H1 (cell line): ENCODE data around the gene STX16. TPM values are rescaled to one million over a fixed set of nuclear protein-coding genes. Genes with fewer than 3 reads are reported as not detected.
A peak's percentile ranks its signal among the peaks of the same experiment; 100 is the strongest.

Experiments used
- CTCF ChIA-PET: fragments of 300-600 bp; sonication (Branson Sonifier 250); formaldehyde crosslinking; loops from one replicate; lab custom pipeline; 2021; ENCODE audit not compliant: partially characterized antibody; lab: Charles Lee
- POLR2A ChIA-PET: fragments of 300-600 bp; sonication (Branson Sonifier 250); formaldehyde crosslinking; loops from one replicate; lab custom pipeline; 2021; ENCODE audit warnings: inconsistent platforms; ENCODE audit not compliant: partially characterized antibody; lab: Charles Lee
- DNase-seq, 2 experiments: peaks; one replicate each; pipeline versions ENCODE4 v3.0.0 to v3.0.0-alpha.2; 2010 to 2022; ENCODE audit warnings: low spot score in 2 of 2, low read depth in 1 of 2, mixed read lengths in 1 of 2
- FAIRE-seq: peaks from 2 replicates; lab custom pipeline; 2011; peaks lifted over from hg19 to GRCh38; lab: Jason Lieb, UNC
- H2AFZ ChIP-seq: 2 replicates; pipeline ENCODE4 v1.8.1; 2012; ENCODE audit warnings: low read length, inconsistent platforms
- H2AK5ac ChIP-seq: 2 replicates; pipeline ENCODE4 v1.6.1; 2013; ENCODE audit warnings: low read depth, low read length
- H2BK120ac ChIP-seq: replicated peaks from 2 replicates; pipeline ENCODE3; 2013; ENCODE audit warnings: low read depth, low read length, inconsistent platforms
- H2BK12ac ChIP-seq: 2 replicates; pipeline ENCODE4 v1.6.1; 2013; ENCODE audit warnings: low read depth, low read length
- H2BK15ac ChIP-seq: 2 replicates; pipeline ENCODE4 v1.6.1; 2013; ENCODE audit warnings: low read length
- H2BK20ac ChIP-seq: 2 replicates; pipeline ENCODE4 v1.6.1; 2013; ENCODE audit warnings: low read length
- H2BK5ac ChIP-seq: 2 replicates; pipeline ENCODE4 v1.6.1; 2013; ENCODE audit warnings: low read depth, low read length
- H3K14ac ChIP-seq: 2 replicates; pipeline ENCODE4 v1.6.1; 2013; ENCODE audit warnings: inconsistent platforms; ENCODE audit not compliant: insufficient read length
- H3K18ac ChIP-seq: 2 replicates; pipeline ENCODE4 v1.6.1; 2013; ENCODE audit warnings: low read length; ENCODE audit errors: extremely low read depth
- H3K23ac ChIP-seq: 2 replicates; pipeline ENCODE4 v1.6.1; 2013; ENCODE audit warnings: inconsistent platforms; ENCODE audit not compliant: insufficient read length
- H3K23me2 ChIP-seq: 2 replicates; pipeline ENCODE4 v1.6.1; 2013; ENCODE audit warnings: low read depth, low read length
- H3K27ac ChIP-seq: 2 replicates; pipeline ENCODE4 v1.6.1; 2011; ENCODE audit warnings: low read depth, low read length, inconsistent platforms
- H3K27me3 ChIP-seq, 4 experiments: replicated peaks in 1 of 4; 1 replicate in 1 of 4; 2 replicates in 3 of 4; pipeline versions ENCODE4 v1.6.1 to v1.8.1; 2011 to 2013; ENCODE audit warnings: low read length in 3 of 4, mild to moderate bottlenecking in 3 of 4, inconsistent platforms in 2 of 4, mixed read lengths in 2 of 4, moderate library complexity in 1 of 4; ENCODE audit not compliant: control insufficient read depth in 3 of 4, insufficient read depth in 3 of 4; ENCODE audit errors: extremely low read depth in 1 of 4
- H3K36me3 ChIP-seq, 4 experiments: 2 replicates each; pipeline versions ENCODE4 v1.6.1 to v1.8.1; 2011 to 2013; ENCODE audit warnings: mild to moderate bottlenecking in 4 of 4, low read length in 3 of 4, moderate library complexity in 2 of 4, control low read depth in 1 of 4, inconsistent platforms in 1 of 4; ENCODE audit not compliant: insufficient read depth in 4 of 4, control insufficient read depth in 2 of 4
- H3K4ac ChIP-seq: replicated peaks from 2 replicates; pipeline ENCODE3; 2013; ENCODE audit warnings: low read length, low read depth, mixed read lengths, inconsistent platforms; ENCODE audit not compliant: insufficient read length
- H3K4me1 ChIP-seq, 4 experiments: replicated peaks in 1 of 4; 1 replicate in 1 of 4; 2 replicates in 3 of 4; pipeline versions ENCODE4 v1.6.1 to v1.8.1; 2011 to 2013; ENCODE audit warnings: low read length in 3 of 4, inconsistent platforms in 2 of 4, mixed read lengths in 1 of 4; ENCODE audit not compliant: insufficient read depth in 4 of 4, control insufficient read depth in 3 of 4
- H3K4me2 ChIP-seq, 2 experiments: 2 replicates each; pipeline versions ENCODE4 v1.6.1 to v1.8.1; 2011 to 2013; ENCODE audit warnings: low read depth in 2 of 2, low read length in 2 of 2, control low read depth in 1 of 2, inconsistent platforms in 1 of 2, mild to moderate bottlenecking in 1 of 2; ENCODE audit not compliant: insufficient read depth in 1 of 2
- H3K4me3 ChIP-seq, 4 experiments: fragments of 200-600, 300-600 bp in 1 of 4; sonication (generic), shearing (Covaris generic), sonication (Bioruptor Twin) in 1 of 4; 2 replicates each; pipeline versions ENCODE4 v1.5.1 to v1.8.1; 2011 to 2016; ENCODE audit warnings: low read length in 4 of 4, low read depth in 3 of 4, control low read depth in 2 of 4, inconsistent platforms in 2 of 4, mild to moderate bottlenecking in 2 of 4, mixed read lengths in 1 of 4, moderate library complexity in 1 of 4; ENCODE audit not compliant: insufficient read depth in 2 of 4; ENCODE audit errors: extremely low read depth in 1 of 4
- H3K56ac ChIP-seq: replicated peaks from 2 replicates; pipeline ENCODE3; 2013; ENCODE audit warnings: low read depth, mild to moderate bottlenecking, mixed read lengths, low read length, inconsistent platforms; ENCODE audit not compliant: insufficient read length
- H3K79me1 ChIP-seq: 2 replicates; pipeline ENCODE4 v1.6.1; 2013; ENCODE audit warnings: low read depth, low read length, control low read depth
- H3K79me2 ChIP-seq, 2 experiments: 2 replicates each; pipeline versions ENCODE4 v1.6.1 to v1.8.1; 2012 to 2013; ENCODE audit warnings: low read length in 2 of 2, mild to moderate bottlenecking in 2 of 2, inconsistent platforms in 1 of 2; ENCODE audit not compliant: insufficient read depth in 2 of 2, control insufficient read depth in 1 of 2
- H3K9ac ChIP-seq, 4 experiments: replicated peaks in 1 of 4; 1 replicate in 1 of 4; 2 replicates in 3 of 4; pipeline versions ENCODE4 v1.6.1 to v1.8.1; 2011 to 2013; ENCODE audit warnings: low read depth in 3 of 4, low read length in 3 of 4, control low read depth in 2 of 4, mild to moderate bottlenecking in 2 of 4, moderate library complexity in 2 of 4, inconsistent platforms in 1 of 4; ENCODE audit errors: extremely low read depth in 1 of 4
- H3K9me3 ChIP-seq, 2 experiments: 2 replicates each; pipeline versions ENCODE4 v1.6.1 to v1.8.1; 2012 to 2013; ENCODE audit warnings: mild to moderate bottlenecking in 2 of 2, moderate library complexity in 2 of 2, control low read depth in 1 of 2, inconsistent platforms in 1 of 2, low read depth in 1 of 2, low read length in 1 of 2, mixed read lengths in 1 of 2; ENCODE audit not compliant: insufficient read depth in 2 of 2
- H4K20me1 ChIP-seq, 2 experiments: replicated peaks in 1 of 2; 2 replicates each; pipeline versions ENCODE3 to v1.8.1; 2011 to 2013; ENCODE audit warnings: inconsistent platforms in 2 of 2, low read length in 2 of 2, mild to moderate bottlenecking in 1 of 2; ENCODE audit not compliant: insufficient read depth in 2 of 2, control insufficient read depth in 1 of 2
- H4K5ac ChIP-seq: 2 replicates; pipeline ENCODE4 v1.6.1; 2013; ENCODE audit warnings: low read length, low read depth, mixed read lengths, inconsistent platforms; ENCODE audit not compliant: insufficient read length
- H4K8ac ChIP-seq: 2 replicates; pipeline ENCODE4 v1.8.0; 2013; ENCODE audit warnings: mild to moderate bottlenecking, moderate library complexity, low read length, inconsistent platforms; ENCODE audit not compliant: insufficient read depth; ENCODE audit errors: extremely low read depth
- H4K91ac ChIP-seq: replicated peaks from 2 replicates; pipeline ENCODE3; 2013; ENCODE audit warnings: low read length, mixed read lengths, inconsistent platforms; ENCODE audit not compliant: insufficient read length
- ATF3 ChIP-seq: IDR thresholded peaks from 2 replicates; pipeline ENCODE4 v1.6.1; 2011; ENCODE audit warnings: low read depth, mild to moderate bottlenecking, low read length; ENCODE audit not compliant: insufficient read depth
- E2F6 ChIP-seq: IDR thresholded peaks from 2 replicates; pipeline ENCODE4 v1.6.1; 2012; ENCODE audit warnings: inconsistent platforms
- GABPA ChIP-seq: IDR thresholded peaks from 2 replicates; pipeline ENCODE4 v1.6.1; 2011; ENCODE audit warnings: mild to moderate bottlenecking, low read length, moderate library complexity, borderline replicate concordance; ENCODE audit not compliant: insufficient read depth
- HDAC2 ChIP-seq, 2 experiments: fragments of 300-600 bp in 1 of 2; sonication (generic) in 1 of 2; IDR thresholded peaks; 2 replicates each; pipeline ENCODE4 v1.6.1; 2011 to 2012; ENCODE audit warnings: low read depth in 2 of 2, low read length in 2 of 2, mild to moderate bottlenecking in 2 of 2, moderate library complexity in 2 of 2, borderline replicate concordance in 1 of 2, inconsistent platforms in 1 of 2
- MAFK ChIP-seq: IDR thresholded peaks from 2 replicates; pipeline ENCODE4 v1.6.1; 2012; ENCODE audit warnings: low read depth, mild to moderate bottlenecking, improper control_type of control experiment, low read length
- MAX ChIP-seq: IDR thresholded peaks from 2 replicates; pipeline ENCODE4 v1.6.1; 2012; ENCODE audit warnings: inconsistent platforms
- RBBP5 ChIP-seq: IDR thresholded peaks from 2 replicates; pipeline ENCODE4 v1.7.1; 2012; ENCODE audit warnings: low read depth, mild to moderate bottlenecking, inconsistent platforms, low read length, moderate library complexity, borderline replicate concordance
- SIRT6 ChIP-seq: IDR thresholded peaks from one replicate; pipeline ENCODE4 v1.7.1; 2012; ENCODE audit warnings: low read length, inconsistent platforms
- TAF1 ChIP-seq: IDR thresholded peaks from 2 replicates; pipeline ENCODE4 v1.6.1; 2011; ENCODE audit warnings: mild to moderate bottlenecking, low read depth, low read length
- YY1 ChIP-seq: IDR thresholded peaks from 2 replicates; pipeline ENCODE4 v1.6.1; 2011; ENCODE audit warnings: low read depth, mild to moderate bottlenecking, low read length
- WGBS, 2 experiments: shearing (Covaris generic) in 1 of 2; methylation state at CpG; one replicate each; pipeline versions ENCODE4 v1.1.6 to v1.1.7; 2013 to 2015; ENCODE audit warnings: low lambda C conversion rate in 2 of 2, mixed read lengths in 2 of 2, inconsistent platforms in 1 of 2, low coverage in 1 of 2, missing lambda C conversion rate in 1 of 2; ENCODE audit not compliant: insufficient replicate concordance in 2 of 2, insufficient coverage in 1 of 2, insufficient read length in 1 of 2; ENCODE audit errors: extremely low coverage in 1 of 2, missing lambda C conversion rate in 1 of 2; 5-methylcytosine and 5-hydroxymethylcytosine counted together
- polyA plus RNA-seq, 7 experiments: library from polyadenylated mRNA; depleted of rRNA in 3 of 7; stranded (reverse) in 5 of 7; unstranded in 2 of 7; fragments of >200 nt in 5 of 7; fragments of 200-250 nt in 2 of 7; gene quantifications; 1 replicate in 5 of 7; 2 replicates in 1 of 7; 4 replicates in 1 of 7; pipeline versions ENCODE4 v1.2.1 to v1.2.3, GENCODE V29; 2011 to 2013; ENCODE audit warnings: missing spikeins in 2 of 7, mixed read lengths in 2 of 7
- total RNA-seq: library from RNA; stranded (reverse); fragmentation: NEBNext Ultra II Directional; extraction: Animal tissue kit (Norgen Biotek cat#: 25700); gene quantifications from 2 replicates; pipeline ENCODE4 v1.2.1, GENCODE V29; 2021

STX16 gene
- total and polyA plus RNA-seq, 2 of the 8 experiments (the other 6 are each of a cell fraction or from before 2014, with no cell fraction given), result 45.2 to 61.6 TPM

- Histone ChIP-seq H3K9me3 (no peaks in the 10 kb centered on the region; a peak in 1 of 4 replicates), H3K9ac (no peak overlapping the region), H2BK12ac (no peak overlapping the region), H3K36me3 (no peaks in the 10 kb centered on the region), H2AFZ (no peak overlapping the region), H3K23ac (no peak overlapping the region), H4K20me1 (no peaks in the 10 kb centered on the region), H2BK20ac (no peak overlapping the region; the same call in 1 of the 2 replicates), H2BK5ac (no peak overlapping the region), H3K27ac (no peak overlapping the region), H3K4me2 (no peak overlapping the region), H3K18ac (no peak overlapping the region), H3K23me2 (no peaks in the 10 kb centered on the region), H3K27me3 (peaks cover 0 to 4% (median 1%) of the 10 kb centered on the region in 4 experiments; a peak in 3 of 7 replicates), H2AK5ac (peak overlapping the region; percentile 83; the same call in 1 of the 2 replicates), H3K79me2 (no peaks in the 10 kb centered on the region), H3K4me1 (peaks cover 0 to 4% (median 0%) of the 10 kb centered on the region in 4 experiments; a peak in 2 of 7 replicates), H4K8ac (peak overlapping the region; percentile 11; the same call in 1 of the 2 replicates), H3K56ac (no peak overlapping the region), H3K14ac (no peak overlapping the region), H3K4ac (no peak overlapping the region), H4K91ac (no peak overlapping the region), H2BK120ac (no peak overlapping the region), H4K5ac (no peak overlapping the region), H2BK15ac (no peak overlapping the region), H3K79me1 (no peaks in the 10 kb centered on the region; the same call in 1 of the 2 replicates), H3K4me3 (no peak overlapping the region)
- ChIA-PET POLR2A (interaction anchor here (0.8 to 2.6 kb wide), 3 partner anchors 11 to 29 kb away, joined by 3 to 14 read pairs (median 3); no protein-coding TSS in a partner anchor), CTCF (interaction anchor here (0.7 to 1.7 kb wide), 2 partner anchors 19 to 89 kb away, joined by 3 to 7 read pairs; no protein-coding TSS in a partner anchor)
- FAIRE-seq, result no peak
- peak in 1 of 2 experiments; percentile 28 for DNase-seq
- WGBS, 2 experiments, result 92% methylated on average over 7 of the region's 9 CpGs; no CpG with 5 or more reads in 1 of the 2 experiments
- TF ChIP-seq GABPA (no peak), RBBP5 (no peak), MAX (no peak), E2F6 (no peak), TAF1 (no peak), MAFK (no peak), YY1 (no peak), SIRT6 (no peak), ATF3 (no peak), HDAC2 (IDR thresholded peaks at IDR 0.05; ENCODE audit: borderline replicate concordance in 1 of 2, low read depth in 2 of 2, low read length in 2 of 2) (no peak)
Measured at GRCh38 chr20:58722877-58723627, 72.0 kb downstream of the STX16 start.
